Measurements from ENCODE around the gene SSBP4. TPM values are rescaled to one million over a fixed set of nuclear protein-coding genes. Genes with fewer than 3 reads are reported as not detected.

Gene SSBP4
- total RNA-seq, 4 donors from 2014 or later, result 28.8 to 42.0 (median 36.0) TPM

DNA sequence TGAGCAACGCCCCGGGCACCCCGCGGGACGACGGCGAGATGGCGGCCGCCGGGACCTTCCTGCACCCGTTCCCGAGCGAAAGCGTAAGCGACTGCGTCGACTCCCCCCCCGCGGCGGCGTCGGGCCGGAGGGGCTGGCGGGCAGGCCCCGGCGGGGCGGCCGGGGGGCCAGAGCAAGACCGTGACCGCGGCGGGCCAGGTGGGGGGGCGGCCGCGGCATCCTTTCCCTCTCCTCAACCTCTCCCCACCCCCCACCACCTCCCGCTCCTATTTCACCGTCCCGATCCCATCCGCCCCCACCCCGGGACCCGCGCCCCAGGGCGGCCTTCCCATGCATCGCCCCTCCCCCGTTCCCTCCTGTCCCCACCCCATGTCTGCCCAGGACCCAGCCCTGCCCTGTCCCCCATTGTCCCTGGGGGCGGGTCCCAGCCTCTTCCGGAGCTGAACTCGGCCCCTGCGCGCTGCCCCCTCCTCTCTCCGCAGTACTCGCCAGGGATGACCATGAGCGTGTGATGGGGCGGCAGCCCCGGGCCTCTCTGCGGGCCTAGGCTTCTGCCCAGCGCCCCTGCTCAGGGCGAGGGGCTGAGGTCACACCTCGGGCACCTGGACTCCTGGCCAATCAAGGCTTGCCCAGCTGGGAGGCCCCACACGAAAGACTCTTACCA, 14.7 kb downstream of the SSBP4 start:
- intact Hi-C loops (cut with DNase I; ENCODE audit: low total_unique reads), result no loop called here
- H3K4me3 ChIP-seq (ENCODE audit: low read depth, poor library complexity, severe bottlenecking), result no peak overlapping the region
- DNase-seq (ENCODE audit: low spot score in 2 of 2), result no peak
- 24 to 25% methylated on average over 20 to 55 of the region's 60 CpGs for WGBS, 2 donors
- TF ChIP-seq POLR2A (IDR thresholded peaks at IDR 0.05), result no peak

DNA sequence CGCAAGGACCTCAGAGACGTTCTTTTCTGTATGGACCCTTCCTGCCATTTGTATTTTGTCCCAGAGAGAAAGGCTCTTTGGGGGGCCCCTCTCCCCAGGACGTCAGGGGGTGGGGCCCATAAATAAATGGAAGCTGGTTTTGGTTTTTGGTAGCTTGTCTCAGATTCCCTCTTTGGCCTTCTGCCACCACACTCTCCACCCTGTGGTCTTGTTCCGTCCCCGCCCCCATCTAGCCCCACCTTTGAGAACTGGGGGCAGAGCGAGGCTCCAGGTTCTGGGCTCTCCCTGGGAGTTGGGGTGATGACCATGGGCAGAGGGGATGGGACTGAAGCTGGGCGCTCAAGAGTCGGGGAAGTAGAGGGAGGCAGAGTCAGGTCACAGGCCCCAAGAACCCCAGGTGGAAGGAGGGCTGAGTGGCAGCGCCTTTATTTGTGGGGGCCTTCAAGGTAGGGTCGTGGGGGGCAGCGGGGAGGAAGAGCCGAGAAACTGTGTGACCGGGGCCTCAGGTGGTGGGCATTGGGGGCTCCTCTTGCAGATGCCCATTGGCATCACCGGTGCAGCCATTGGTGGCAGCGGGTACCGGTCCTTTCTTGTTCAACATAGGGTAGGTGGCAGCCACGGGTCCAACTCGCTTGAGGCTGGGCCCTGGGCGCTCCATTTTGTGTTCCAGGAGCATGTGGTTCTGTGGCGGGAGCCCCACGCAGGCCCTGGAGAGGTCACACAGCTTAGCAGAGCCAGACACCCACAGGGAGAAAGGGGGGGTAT, 15.4 kb downstream of the SSBP4 start:
- DNase-seq (ENCODE audit: low spot score in 2 of 2), result no peak
- WGBS, 2 donors, result 82 to 83% methylated on average over 21 of the region's 21 CpGs
- no peak for TF ChIP-seq POLR2A (IDR thresholded peaks at IDR 0.05)
- TF ChIP-seq, protein P1, sequence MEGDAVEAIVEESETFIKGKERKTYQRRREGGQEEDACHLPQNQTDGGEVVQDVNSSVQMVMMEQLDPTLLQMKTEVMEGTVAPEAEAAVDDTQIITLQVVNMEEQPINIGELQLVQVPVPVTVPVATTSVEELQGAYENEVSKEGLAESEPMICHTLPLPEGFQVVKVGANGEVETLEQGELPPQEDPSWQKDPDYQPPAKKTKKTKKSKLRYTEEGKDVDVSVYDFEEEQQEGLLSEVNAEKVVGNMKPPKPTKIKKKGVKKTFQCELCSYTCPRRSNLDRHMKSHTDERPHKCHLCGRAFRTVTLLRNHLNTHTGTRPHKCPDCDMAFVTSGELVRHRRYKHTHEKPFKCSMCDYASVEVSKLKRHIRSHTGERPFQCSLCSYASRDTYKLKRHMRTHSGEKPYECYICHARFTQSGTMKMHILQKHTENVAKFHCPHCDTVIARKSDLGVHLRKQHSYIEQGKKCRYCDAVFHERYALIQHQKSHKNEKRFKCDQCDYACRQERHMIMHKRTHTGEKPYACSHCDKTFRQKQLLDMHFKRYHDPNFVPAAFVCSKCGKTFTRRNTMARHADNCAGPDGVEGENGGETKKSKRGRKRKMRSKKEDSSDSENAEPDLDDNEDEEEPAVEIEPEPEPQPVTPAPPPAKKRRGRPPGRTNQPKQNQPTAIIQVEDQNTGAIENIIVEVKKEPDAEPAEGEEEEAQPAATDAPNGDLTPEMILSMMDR (IDR thresholded peaks at IDR 0.05), result no peak
- intact Hi-C loops (cut with DNase I; ENCODE audit: low total_unique reads), result no loop called here
- no peak overlapping the region for H3K4me3 ChIP-seq (ENCODE audit: low read depth, poor library complexity, severe bottlenecking)

DNA sequence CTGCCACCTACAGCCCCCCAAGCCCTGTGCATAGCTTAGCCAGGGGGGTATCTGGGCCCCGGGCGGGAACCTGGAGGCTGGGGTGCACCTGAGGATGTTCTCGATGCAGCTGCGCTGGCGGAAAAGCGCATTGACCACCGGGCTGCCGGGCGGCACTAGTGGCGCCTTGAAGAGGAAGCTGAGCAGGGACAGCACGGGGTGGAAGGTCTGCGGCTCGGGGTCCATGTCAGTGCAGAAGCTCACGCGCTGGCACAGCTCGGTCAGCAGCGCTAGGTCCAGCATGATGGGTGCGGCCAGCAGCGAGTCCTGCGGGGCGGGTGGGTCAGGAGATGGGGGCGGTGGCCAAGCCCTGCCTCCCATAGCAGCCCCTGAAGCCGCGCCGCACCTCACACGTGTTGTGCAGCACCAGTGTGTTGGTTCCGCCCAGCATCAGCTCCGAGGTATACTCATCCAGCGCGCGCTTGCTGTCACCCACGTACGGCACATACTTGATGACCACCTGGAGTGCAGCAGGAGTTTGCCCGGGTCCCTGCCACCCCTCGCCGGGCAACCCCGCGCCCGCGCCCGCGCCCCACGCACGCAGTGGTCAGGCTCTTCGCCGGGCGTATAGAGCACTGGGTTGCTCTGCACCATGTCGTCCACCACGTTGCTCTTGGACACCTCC, 16.1 kb downstream of the SSBP4 start:
- intact Hi-C loops (cut with DNase I; ENCODE audit: low total_unique reads), result no loop called here
- DNase-seq (ENCODE audit: low spot score in 2 of 2), result no peak
- no peak for TF ChIP-seq POLR2A (IDR thresholded peaks at IDR 0.05)
- TF ChIP-seq, protein P1 (IDR thresholded peaks at IDR 0.05), result no peak
- WGBS, 2 donors, result 91 to 96% methylated on average over 23 to 48 of the region's 49 CpGs
- H3K4me3 ChIP-seq (ENCODE audit: low read depth, poor library complexity, severe bottlenecking), result no peak overlapping the region

DNA sequence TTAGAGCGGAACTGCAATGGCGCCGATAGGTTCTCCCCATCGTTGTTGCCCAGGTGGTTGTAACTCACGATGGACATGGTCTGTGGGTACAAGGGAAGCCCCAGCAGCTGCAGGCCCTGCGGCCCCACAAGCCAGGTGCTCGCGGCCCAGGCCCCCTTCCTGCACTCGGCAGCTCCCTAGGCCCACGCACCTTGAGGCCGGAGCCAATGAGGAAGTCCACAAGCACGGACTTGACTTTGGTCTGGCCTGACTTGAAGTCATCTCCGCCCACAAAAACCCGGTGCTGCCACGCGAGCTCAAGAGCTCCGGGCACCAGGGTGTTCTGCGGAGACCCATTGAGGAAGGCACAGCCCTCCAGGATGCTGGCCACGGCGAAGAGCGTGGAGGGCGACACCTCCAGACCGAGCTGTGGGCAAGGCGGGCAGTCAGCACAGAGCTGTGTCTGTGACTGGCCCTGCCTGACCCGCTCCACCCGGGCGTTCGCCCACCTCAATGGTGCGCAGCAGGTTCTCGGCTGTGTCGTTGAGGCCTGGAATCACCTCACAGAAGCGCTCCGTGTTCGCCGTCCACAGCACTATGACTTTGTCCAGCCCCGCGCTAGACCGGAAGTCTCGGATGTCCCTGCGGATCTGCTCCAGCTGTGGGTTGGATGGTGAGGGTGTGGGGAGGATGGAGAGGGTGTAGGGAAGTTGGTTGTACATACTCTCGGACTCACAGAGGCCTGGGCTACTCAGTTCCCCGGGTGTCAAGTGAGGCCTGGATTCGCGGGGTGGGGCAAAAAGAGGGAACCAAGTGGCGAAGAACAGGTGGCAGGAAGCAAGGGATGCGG, 16.9 kb downstream of the SSBP4 start:
- WGBS, 2 donors, result 81 to 83% methylated on average over 40 to 46 of the region's 46 CpGs
- no peak for DNase-seq (ENCODE audit: low spot score in 2 of 2)
- H3K4me3 ChIP-seq (ENCODE audit: low read depth, poor library complexity, severe bottlenecking), result no peak overlapping the region
- TF ChIP-seq, protein P1 (IDR thresholded peaks at IDR 0.05), result no peak
- TF ChIP-seq POLR2A (IDR thresholded peaks at IDR 0.05), result no peak
- intact Hi-C loops (cut with DNase I; ENCODE audit: low total_unique reads), result no loop called here

DNA sequence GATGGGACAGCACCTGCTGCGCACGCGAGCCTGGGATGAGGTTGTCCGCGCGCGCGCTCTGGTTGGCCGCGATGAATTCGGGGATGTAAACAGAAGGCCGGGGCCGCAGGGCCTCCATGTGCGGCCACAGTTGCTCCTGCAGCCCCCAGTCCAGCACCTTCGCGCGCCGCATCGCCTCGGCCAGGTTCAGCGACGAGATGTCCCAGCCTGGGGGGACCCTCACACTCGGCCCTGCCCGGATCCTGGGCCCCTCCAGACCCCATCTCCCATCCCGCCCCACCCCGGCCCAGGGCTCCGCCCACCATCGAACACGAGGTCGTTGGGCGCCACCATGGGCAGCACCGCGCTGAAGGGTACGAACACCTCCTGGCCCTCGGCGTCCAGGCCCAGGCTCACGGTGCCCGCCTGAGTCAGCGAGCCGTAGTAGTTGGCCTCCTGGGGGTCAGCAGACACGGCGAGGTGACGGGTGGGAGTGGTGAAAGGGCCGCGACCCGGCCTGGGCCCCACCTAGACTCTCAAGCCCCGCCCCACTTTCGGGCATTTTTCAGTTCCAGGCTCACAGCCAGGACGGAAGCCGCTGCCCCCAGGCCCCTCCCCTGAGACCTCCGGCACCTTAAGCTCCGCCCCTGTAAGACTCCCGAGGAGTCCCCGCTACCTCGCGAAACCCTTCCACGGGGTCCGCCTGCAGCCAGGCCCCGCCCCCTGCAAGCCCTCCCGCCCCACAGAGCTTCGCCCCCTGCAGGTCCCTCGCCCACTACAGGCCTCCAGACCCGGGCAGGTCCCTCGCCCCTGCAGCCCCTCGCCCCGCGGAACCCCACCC, 17.7 kb downstream of the SSBP4 start:
- no peak for TF ChIP-seq POLR2A (IDR thresholded peaks at IDR 0.05)
- TF ChIP-seq, protein P1 (IDR thresholded peaks at IDR 0.05), result no peak
- WGBS, 2 donors, result 40 to 43% methylated on average over 44 to 45 of the region's 67 CpGs
- H3K4me3 ChIP-seq (ENCODE audit: low read depth, poor library complexity, severe bottlenecking), result no peak overlapping the region
- peak; percentile 62 to 96 for DNase-seq (ENCODE audit: low spot score in 2 of 2)
- intact Hi-C loops (cut with DNase I; ENCODE audit: low total_unique reads), result no loop called here

Data from lower leg skin (tissue), 4 donors.